GM18502 (cell line): ENCODE data around the gene MRM2.

Experiments
- ATAC-seq: cut with Tn5 transposase; IDR thresholded peaks from one replicate; pipeline ENCODE4 v1.9.1; 2021; ENCODE audit warnings: mild to moderate bottlenecking; ENCODE audit not compliant: unreplicated experiment, poor library complexity

The MRM2 gene

DNA sequence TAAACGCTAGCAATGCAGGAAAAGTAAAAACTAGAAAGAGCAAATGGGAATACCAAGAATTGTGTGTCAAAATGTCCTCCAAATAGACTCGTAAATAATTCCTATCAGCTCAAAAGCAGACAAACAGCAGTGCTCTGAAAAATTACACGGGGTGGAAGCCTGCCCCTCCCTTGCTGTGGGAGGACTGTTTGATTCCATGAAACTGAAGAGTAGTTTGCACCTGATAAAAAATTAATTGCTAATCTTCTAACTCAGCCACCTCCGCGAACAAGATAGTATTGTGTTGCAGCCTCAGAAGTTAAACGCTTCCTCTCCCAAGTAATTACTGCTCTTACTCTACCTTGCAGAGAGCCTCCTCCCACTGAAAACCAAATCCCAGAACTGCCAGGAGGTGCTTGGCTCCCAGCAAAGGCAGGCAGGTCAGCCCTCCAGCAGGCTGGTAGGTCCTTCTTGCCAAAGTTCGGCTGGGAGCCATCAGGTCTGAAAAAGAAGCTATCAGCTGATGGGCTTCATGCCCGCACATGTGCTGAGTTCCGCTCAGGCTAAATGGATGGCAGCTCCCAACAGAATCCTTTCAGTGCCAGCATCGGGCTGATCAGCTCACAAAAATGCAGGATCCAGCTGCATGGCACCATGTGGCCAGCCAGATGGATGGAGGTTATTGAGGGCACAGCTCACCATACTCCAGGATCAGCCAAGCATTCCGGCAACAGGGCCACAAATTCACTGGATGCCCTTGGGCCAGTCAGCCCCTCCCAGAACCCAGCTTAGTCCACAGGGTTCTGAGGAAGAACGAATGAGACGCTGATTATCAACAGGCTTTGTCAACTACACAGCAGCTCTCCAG, 46.4 kb downstream of the MRM2 start:
- no peak for ATAC-seq

DNA sequence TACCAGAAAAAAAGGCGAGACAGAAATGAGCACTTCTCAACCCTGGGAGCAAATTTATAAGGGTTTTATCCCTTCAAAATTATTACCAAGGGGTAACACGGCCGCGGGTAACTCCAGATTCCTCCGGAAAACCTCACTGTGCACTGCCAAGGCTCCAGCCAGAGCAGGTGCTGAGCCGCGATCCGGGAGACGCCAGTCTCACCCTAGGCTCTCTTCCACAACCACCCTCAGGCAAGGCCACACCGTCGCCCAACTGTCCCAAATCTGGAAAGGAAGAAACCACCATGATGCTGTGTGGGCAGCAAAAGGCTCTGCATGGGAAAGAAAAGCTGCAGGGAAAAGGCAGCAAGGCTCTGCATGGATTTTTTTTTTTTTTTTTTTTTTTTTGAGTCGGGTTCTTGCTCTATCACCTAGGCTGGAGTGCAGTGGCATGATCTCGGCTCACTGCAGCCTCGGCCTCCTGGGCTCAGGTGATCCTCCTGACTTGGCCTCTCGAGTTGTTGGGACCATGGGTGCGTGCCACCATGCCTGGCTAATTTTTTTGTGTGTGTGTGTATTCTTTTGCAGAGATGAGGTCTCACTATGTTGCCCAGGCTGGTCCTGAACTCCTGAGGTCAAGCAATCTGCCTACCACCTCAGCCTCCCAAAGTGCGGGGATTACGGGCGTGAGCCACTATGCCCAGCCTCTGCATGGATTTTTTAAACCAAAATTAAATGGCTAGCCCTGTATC, 48.3 kb downstream of the MRM2 start:
- ATAC-seq: no peak

DNA sequence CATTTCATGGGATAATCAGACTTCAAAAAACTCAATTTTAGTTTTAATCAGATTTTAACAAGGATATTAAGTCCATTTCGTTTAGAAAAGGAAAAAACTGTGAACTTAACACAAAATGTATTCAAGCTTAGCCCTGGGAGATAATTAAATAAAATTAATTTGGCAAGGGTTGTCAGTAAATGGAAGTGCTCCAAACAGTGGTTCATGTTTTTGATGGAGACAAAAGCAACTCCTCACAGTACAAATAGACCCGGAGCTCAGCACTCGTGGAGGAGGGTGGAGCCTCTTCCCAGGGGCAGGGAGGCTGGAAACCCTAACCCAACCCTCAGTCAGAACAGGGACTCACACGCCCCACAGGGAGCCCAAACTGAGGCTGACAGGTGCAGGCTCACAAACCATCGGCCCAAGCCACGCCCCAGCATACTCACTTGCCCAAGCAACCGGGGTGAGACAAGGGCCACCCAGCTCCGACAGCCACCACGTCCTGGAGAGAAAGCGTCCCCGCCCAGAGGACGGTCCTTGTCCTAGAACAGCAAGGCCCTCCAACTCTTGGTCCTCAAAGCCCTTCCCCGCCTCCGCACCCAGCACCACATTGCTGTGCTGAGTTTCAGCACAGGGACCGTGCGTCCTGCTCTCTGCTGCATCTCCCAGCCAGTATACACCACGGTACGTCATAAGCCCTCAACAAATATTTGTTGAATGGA, 49.0 kb downstream of the MRM2 start:
- no peak for ATAC-seq

DNA sequence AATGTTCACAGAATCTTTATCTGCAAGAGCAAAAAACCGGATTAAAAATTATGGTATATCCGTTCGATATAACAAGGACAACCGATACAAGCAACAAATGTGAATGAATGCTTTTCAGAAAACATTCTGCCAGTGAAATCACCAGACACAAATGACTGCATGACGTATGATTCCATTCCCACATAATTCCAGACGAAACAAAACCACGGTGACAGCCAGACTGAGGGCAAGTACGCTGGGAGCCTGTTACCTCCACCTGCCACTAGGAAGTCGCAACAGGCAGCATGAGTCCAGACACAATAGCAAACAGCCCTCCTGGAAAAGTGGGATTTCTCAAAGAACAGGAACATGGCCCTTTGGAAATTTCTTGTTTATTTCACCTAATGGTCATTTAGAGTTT, 51.0 kb downstream of the MRM2 start:
- no peak for ATAC-seq

DNA sequence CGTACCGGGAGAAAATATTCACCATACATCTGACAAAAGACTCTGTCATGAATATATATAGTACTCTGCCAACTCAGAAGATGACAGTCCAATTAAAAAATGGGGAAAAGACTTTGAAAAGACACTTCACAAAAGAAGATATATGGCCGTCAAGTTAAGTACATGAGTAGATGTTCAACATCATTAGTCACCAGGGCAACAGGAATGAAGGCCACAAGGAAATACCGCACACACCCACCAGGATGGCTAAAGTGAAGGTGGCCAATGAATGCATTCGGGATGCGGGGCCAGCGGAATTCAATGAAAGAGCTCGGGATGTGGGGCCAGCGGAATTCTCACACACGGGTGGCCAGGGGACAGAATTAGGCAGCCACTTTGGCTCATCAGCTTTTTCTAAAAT, 51.5 kb downstream of the MRM2 start:
- ATAC-seq: no peak

DNA sequence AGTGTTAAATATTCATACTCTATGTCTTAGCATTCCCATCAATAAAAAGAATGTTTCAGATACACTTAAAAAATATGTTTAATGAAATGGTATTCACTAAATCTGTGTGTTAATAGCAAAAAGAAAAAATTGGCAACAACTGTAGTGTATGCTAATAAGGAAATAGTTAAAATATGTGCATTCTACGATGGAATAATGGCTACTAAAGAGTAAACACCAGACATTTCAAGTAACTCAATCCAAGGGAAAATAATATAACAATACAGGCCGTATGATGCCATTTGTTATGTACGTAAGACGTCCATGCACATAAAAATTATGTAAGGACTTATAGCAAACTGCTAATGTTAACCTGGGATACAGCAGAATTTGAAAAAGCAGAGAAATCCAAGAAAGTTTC, 55.8 kb downstream of the MRM2 start:
- no peak for ATAC-seq

DNA sequence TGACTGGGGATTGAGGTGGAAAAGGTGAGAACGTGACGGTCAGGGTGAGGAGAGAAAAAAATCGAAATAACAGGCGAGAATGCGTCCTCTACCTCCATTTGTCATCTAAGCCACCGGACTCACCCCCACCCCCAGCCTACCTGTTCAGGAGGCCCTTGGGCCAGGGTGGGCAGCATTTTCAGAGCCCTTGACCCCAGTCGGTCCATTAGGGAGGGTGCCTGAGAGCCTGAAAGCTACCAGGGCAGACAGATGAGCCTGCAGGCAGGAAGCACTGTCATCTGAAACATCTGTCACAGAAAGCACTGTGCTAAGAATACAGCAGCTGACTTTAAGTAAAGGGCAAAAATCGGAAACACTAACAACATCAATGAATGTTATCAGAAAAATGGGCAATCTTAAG, 56.3 kb downstream of the MRM2 start:
- no peak for ATAC-seq
